LHCN-M2 (cell line): Measurements from ENCODE around the gene PRIMA1. TPM values are rescaled to one million over a fixed set of nuclear protein-coding genes. Genes with fewer than 3 reads are reported as not detected.
"Not testable (repeated sequence)": the region's sequence is repeated elsewhere in the genome, so short reads cannot be mapped to it uniquely, and the experiment has no call there.

Source experiments
- DNase-seq: peaks from one replicate; pipeline ENCODE4 v3.0.0-alpha.2; 2012; ENCODE audit warnings: low read depth
- polyA plus RNA-seq: library from polyadenylated mRNA; unstranded; fragments of >200 nt; gene quantifications from one replicate; pipeline ENCODE4 v1.2.1, GENCODE V29; 2012; ENCODE audit warnings: missing spikeins
- total RNA-seq: library from RNA; depleted of rRNA; stranded (reverse); fragments of >200 nt; gene quantifications from 2 replicates; pipeline ENCODE4 v1.2.3, GENCODE V29; 2014; rRNA removed

PRIMA1 gene, protein sequence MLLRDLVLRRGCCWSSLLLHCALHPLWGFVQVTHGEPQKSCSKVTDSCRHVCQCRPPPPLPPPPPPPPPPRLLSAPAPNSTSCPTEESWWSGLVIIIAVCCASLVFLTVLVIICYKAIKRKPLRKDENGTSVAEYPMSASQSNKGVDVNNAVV
- total RNA-seq, result not detected in 2 replicates
- polyA plus RNA-seq, result not detected

DNA sequence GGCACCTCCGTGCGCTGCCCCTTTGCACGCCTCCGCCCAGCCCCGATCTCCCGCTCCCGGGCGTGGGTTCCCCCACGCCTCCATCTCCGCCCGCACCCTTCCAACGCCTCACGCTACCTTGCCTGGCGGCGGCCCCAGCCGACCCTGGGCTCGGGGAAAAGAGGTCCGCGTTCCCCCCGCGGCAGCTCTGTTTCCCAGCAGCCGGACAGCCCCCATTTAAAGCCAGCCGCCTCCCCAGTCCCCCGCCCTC lies at the start of gene PRIMA1:
TSS of gene PRIMA1 (minus strand) at position 193 of the 250 bp plus-strand sequence. CDS start 767 bp downstream, outside the sequence.
- DNase-seq, result no peak

DNA sequence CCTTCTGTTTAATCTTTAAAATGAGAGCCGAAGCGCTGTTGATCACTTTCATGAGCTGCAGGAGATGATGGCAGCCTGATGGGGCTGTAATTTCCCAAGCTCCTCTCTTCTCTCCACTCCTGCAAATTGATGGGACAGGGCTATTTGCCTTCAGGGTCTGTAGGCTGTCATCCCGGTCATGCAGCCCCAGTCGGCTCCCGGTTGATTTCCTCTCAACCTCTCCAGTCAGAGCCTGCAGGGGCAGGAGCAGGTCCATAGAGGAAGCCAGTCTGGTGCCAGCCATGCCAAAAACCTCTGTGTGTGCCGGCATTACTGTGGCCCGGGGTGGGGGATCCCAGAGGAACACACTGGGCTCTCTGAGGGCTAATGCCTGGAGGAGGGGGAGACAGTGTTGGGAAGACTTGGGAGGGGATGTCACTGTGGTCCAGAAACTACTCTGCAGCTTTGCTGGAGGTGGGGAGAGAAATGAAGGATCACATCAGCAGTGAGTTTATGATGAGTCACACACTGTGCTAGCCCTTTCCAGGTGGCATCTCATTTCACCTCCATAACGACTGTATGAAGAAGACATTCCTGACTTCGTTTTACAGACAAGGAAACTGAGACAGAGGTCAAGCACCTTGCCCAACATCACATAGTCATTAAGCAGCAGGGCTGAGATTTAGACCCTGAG lies 46.5 kb upstream of the PRIMA1 start:
- no peak for DNase-seq

DNA sequence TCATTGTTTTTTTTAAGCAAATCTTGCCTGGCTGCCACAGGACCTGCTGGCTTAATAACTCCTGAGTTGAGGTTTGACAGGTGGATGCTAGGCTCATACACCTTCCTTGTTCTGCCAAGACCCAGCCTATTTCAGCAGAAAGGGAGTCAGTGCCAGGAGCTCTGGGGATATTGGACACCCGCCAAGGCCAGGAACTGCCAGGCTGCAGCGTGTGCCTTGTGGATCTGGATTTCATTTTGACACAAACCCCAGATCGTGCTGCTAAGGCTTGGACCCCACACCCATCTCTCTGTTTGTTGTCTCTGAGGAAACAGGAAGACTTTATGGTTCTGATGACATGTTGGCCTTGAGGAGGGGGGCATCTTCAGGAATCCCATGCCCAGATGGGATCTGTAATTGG lies 44.4 kb upstream of the PRIMA1 start:
- no peak for DNase-seq

DNA sequence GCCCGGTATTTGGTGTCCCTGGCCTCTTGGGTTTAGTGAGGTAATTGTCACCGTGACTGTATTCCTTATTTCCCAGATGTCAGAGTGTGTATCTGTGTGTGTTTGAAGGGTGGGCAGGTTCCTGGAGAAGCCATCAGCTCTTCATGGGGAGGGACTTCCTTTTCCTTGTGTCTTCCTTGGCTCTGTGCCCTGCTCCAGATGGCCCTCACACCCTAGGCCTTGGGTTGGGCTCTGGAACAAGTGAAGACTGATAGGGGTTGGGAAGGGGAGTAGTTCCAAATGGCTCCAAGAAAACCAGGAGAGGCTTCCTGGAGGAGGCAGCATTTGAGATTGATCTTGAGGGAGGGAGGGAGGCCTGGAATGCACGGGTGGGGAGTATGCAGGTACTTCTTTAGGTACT lies 43.8 kb upstream of the PRIMA1 start:
- DNase-seq, result no peak

DNA sequence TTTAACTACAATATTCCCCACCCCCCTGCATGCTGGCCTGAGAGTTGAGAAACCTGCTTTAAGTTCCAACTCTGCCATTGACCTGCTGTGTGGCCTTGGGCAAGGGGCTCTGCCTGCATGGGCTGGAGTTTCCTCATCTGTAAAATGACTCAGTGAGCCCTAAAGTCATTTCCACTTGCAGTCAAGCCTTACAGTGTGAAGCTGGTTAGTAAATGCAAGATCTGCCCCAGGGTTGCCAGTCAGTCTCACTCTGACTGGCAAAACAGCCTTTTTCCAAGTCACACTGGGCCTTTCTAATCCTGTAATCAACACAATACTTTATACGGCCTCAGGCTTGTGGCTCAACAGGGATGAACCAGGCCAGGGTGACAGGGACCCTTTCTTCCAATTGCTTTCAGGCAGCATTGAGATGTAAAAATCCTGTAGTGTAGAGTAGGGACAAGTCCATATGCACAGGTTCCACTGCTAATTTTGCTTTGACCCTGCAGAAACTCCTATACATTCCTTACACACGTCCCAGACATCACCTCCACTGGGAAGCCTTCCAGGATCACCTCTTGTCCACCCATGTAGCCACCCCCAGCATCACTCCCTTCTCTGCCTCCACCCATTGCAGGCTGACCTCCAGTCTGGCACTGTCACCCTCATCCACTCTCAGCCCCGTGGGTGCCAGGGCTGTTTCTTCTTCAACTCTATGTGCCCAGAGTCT lies 42.6 kb upstream of the PRIMA1 start:
- DNase-seq, result no peak

DNA sequence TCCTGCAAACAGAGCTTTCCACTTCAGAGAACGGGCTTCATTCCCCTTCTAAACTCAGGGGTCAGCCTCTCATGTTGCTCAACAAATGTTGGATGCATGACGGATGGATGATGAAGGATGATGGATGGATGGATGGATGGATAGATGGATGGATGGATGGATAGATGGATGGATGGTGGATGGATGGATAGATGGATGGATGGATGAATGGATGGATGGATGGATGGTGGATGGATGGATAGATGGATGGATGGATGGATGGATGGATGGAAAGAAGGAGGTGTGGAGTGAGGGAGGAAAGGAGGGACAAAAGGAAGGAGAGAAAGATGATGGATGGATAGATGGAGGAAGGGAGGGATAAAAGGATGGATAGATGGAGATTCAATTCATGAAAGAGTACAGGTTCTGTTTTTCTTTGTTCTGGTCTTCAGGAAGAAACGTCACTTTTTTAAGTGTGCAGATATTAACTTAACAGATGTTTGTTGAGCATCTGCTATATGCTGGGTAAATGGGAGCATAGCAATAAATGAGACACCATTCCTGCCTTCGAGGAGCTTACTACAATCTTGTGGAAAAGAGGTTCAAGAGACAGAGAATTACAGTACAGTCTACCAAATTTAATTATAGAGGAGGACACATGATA lies 41.7 kb upstream of the PRIMA1 start:
- no peak for DNase-seq

DNA sequence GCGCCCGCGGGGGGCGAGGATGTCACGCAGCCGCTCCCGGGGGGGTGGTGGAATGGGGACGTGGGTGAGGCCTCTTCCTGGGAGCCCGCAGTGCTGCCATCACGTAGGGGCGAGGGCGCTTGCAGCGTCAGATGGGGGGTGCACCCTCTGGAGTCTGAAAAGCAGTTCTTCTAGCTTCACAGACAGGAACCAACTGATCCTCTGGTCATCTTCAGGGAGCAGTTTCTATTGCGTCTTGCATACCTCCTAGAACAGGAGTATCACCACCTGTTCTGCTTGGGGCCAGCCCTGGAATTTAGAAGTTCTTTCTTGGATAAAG lies 36.9 kb upstream of the PRIMA1 start:
- no peak for DNase-seq

DNA sequence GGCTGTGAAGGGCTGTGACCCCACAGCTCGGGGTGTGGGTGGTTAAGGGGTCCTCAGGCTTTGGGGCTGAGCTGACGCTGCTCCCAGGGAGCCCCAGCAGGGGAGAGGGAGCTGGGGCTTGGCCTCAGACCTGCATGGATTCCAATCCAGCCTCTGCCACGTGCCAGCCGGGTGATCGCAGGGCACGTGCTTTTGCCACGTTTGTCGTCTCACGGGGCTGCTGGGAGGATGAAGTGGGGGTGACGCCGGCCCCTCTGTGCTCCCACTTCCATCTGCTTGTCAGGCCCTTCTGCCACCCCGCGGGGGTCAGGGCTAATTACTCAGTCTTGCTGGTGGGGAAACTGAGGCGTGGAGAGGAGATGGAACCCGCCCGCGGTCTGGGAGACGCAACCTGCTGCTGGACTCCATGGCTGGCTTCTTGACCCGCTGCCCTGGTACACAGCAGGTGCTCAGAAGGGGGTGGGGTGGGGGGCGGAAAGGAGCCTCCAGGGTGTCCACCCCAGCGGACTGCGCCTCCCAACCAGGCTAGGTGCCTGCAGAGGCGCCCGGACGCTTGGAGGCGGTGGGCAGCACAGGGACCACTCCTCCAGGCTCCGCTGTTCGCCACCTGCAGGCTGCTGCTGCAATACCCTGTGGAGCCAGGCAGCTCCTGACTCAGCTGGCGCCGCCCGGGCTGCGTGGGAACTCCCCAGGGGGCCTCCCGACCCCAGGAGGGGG lies 36.4 kb upstream of the PRIMA1 start:
- DNase-seq, result no peak

DNA sequence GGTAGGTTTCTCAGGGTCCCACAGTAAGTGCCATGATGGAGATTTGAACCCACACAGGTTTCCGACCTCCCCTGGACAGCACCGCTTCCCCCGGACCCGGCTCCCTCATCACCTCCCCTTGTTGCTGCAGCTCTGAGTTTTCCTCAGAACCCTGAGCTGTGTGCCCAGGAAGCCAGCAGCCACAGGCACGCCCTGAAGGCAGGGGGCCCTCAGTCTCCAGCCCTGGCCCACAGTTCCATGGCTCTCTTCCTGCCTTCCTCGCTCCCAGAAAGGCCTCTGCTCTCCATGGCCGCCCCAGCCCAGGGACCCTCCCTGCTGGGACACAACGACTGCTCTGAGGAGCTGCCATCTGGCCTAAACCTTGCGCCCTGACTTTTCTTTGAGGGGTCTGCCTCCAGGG lies 35.8 kb upstream of the PRIMA1 start:
- DNase-seq, result no peak

DNA sequence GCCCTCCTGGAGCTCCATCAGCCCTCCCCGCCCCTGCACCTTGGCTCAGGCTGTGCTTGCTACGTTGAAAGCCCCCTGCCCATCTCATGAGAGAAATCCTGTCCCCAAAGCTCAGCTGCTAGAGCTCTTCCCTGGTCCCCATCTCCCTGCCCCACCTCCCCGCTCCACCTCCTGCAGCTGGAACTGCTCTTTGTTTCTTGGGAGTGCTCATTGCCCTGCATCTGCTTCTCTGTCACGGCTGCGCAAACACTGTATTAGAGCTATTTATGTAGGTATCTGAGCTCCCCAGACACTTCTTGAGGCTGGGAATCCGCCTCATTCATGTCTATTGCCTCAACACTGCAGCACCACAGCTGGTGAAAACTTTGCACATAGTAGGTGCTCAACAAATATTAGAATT lies 32.8 kb upstream of the PRIMA1 start:
- DNase-seq, result no peak

DNA sequence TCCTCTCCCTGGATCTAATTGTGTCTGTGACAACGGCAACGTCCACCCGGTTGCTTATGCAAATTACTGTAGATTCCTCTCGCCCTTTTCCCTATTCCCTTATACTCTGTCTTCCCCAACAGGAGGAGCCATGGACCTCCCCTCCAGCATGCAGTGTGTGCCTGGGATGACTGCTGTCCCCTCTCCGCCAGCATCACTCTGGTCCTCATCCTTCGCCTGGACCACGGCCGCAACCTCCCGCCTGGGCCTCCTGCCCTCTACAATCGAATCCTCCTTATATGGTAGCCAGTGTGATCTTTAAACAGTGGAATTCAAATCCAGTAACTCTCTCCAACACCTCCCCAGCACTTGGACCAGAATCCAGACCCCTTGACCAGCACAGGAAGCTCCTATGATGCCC lies 30.6 kb upstream of the PRIMA1 start:
- DNase-seq, result no peak

DNA sequence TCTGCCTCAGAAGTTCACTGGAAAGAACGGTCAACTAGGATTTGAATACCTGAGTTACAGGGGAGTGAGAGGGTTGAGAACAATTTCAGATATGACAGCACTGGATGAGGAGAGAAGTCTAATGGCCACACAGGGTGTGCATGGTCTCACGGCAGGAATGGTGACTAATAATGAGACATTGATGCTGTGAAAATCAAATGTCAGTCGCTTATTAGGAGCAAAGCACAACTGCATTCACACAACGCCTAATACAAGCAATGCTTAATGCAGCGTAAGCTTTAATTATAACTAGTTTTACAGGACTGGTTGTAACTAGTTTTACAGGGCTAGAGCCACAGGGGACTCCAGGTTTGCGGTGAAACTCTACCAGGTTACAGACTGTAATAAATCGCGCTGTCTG lies 23.4 kb upstream of the PRIMA1 start:
- DNase-seq, result no peak

DNA sequence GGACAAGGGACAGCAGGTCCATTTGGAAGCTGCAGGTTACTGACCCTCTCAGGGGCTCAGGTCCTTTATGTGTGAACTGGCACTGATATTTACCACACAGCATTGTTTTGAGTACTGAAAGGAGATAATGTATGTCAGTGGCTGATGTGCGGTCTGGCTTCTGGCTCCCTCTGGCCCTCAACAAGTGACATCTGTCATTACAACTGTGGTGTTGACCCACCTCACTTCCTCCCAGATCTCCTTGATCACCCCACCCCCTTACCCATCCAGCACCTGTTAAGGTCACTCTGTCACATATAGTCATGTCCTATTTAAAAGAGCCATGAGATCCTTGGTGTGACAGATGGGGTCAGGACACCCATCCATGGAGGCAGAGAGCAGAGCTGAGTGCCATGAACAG lies 22.7 kb upstream of the PRIMA1 start:
- no peak for DNase-seq

DNA sequence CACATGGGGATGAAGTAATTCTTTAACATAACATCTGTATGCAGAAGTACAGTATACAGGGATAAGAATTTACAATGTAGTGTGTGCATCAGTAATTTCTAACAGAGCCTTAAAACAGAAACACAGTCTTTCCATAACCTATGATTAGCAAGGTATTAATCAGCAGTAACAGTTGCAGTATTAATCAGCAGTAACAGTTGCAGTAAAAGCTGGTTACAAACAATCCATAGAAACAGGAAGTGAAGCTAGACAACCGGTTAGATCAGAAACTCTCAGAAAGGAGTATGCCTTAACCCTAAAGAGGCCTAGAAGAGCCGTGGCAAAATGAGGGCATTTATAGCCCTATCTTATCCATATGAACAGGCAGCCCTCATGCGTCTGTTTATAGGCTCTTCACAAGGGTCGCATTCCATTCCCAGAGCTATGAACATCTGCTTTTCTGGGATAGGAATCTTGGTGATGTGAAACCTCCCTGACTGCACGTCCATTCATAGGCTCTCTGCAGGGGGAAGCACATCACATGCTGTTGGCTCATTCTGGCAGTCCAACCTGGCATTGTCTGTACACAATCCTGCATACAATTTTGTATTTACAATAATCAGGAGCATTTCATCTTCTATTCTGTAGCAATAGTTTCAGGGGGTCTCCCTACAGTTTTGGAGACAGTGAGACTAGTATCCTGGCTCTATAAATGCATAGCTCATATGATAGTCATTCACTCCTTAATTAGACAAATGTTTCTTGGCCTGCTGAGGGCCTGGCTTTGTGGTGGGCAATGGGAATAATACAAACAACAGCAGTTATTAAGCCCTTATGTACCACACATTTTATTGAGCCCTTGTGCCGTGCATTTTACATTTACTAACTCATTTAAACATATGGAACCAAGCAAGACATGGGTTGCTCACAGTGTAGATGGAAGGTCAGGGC lies 21.5 kb upstream of the PRIMA1 start:
- not testable (repeated sequence) for DNase-seq

DNA sequence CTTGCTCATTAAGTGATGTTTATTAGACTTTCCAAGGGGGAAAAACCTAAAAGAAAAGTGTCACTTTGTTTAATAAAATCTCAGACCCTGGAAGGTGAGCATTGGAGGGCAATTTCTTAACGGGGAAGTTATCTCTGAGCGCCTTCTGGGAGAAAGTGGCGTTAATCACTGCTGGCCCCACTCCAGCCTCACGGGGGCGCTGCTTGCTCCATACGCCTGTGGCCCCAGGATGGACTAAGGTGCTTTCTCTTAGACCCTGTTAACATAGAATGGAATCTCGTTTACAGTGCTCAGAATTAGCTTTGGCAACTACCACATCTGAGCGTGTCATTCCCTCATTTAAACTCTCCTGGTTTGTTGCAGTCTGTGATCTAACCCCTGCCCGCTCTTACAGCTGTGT lies 16.4 kb upstream of the PRIMA1 start:
- no peak for DNase-seq

DNA sequence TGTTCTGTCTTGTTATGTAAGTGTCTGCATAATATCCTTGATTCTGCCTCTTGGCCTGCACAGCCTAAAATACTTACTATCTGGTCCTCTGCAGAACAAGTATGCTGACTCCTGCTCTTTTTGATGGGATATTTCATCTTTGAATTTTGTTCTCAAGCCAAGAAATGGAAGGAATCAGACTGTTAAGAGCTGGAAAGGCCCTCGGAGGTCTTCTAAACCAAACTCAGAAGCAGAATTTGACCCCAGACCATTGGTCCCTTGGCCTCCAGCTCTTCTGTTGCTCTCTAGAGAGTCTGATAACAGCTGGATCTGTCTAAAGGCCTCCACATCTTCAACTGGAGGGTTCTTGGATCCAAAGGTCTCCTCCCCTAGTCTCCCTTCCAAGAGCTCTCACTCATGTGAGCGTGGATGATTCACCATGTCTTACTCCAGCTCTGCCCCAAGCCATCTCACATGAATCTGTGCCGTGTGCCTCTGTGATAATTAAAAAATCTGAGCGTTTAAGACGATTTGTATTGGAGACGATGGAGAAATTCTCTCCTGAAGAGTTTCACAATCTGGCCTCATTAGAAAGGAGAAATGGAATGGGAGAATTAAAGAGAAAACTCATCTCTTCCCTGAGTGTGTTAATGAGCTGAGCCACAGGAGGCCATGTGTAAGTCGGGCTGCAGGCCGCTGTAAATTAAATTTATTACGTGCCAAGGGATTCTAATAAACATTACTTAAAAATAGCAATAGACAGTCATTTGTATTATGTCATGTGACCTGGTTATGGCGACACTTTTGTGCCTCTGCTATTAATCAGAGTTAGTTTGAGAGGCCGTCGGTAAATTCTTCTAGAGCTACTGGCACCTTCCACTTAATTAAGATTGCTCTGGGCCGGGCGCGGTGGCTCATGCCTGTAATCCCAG lies 15.4 kb upstream of the PRIMA1 start:
- DNase-seq, result no peak

DNA sequence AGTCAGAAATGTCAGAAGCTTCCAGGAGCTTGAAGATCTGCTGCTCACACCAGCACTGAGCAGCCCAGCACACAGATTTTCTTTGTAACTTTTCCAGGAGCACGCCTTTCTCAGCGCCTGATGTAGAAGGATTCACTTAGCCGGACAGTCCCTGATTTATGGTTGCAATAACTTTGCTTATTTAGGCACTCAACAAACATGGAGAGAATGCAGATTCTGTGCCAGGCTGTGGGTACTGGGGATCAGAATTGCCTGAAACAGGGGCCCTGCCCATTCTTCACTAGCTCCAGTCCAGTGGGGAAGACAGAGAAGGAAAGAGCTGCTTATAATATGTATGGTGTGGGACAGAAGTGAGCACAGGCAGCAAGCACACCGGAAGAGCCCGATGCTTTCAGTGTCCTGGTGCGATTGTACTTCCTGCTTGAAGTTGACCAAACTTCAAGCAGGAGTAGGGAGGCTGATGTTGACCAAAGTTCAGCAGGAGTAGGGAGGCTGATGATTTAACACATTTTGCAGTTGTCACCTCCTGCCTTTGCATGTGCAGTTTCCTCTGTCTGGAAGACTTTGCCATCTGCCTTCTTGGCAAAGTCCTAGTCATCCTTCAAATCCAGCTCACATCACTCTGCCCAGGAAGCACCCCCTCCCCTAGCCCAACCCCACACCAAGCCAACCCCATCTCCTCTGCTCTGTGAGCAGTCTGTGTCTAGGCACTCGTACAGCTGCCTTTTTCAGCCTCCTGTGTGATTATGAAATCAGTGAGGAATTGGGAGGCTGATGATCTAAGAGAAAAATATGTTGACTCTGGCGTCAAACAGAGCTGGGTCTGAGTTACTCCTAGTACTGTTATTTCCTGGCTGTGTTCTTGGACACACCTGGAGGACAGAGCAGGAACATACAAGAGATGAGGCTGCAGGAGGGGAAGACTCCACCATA lies 12.0 kb upstream of the PRIMA1 start:
- no peak for DNase-seq

DNA sequence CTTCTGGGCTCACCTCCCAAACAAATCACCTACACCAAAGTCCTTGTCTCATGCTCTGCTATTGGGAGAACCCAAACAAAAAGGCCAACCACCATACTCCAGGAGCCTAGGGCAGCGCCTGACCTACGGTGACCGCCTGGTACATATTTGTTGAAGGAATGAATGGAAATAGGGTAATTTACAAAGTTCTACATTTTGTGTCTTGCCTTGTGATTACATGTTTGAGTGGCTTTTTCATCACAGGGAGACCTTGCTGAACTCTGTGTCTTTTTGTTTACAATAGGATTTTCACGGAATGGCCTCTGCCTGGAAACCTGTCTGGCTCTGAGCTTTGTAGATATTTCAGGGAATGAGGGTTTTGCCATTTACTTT lies 11.3 kb upstream of the PRIMA1 start:
- no peak for DNase-seq

DNA sequence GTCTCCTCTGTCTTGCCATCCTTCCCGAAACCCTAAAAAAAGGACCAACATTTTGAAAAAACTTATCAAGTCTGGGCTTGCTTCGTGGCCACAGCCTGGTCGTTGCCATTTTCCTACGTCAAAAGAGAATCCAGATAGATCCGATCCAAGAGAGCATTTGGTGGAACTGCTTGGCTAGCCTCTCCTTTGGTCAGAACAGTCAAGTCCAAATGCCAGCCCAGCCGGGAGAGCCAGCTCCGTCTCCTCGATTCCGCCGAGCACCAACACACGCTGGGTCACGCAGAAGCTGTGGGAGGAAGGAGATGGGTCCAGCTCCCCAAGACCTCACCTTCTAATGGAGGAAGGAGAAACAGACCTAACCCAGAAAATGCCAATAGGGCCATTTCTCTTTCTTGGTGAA lies 9.3 kb upstream of the PRIMA1 start:
- DNase-seq, result no peak
